Measurements from ENCODE around the gene MOSPD2.

DNA sequence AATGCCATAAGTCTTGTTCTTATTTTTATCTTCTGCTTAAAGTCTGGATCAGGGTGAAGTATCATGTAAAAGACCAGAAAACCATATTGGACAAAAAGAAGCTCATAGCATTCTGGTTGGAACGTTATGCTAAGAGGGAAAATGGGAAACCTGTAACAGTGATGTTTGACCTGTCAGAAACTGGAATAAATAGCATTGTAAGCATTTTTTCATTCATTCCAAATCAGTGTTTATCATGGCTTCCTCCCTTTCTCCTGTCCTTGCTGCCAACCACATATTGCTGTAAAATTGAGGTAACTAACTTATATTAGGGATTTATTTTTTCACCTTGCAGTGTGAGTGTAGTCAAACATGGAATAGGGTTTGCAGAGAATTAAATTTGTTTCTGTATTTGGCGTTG is 23.8 kb downstream of the MOSPD2 start:
- TF ChIP-seq POLR2A (IDR thresholded peaks at IDR 0.05; ENCODE audit: low read depth, low read length) = no peak
- TF ChIP-seq POLR2AphosphoS5 (IDR thresholded peaks at IDR 0.05; ENCODE audit: low read depth, low read length) = no peak
- no peak for TF ChIP-seq TAF1 (IDR thresholded peaks at IDR 0.05; ENCODE audit: low read depth, low read length)
- TF ChIP-seq PAX5 (IDR thresholded peaks at IDR 0.05; ENCODE audit: insufficient read depth, low read length, severe bottlenecking) = no peak

Measured in GM12891 (cell line).